Activated naive CD8-positive, alpha-beta T cell treated with anti-CD3 and anti-CD28 coated beads, Interleukin-2, amount 50 U/mL, for 24 hours (primary cell): ENCODE measurements around the gene CHAF1A.

Experiments used
- ATAC-seq: fragments of 150-1000 bp; cut with Tn5 transposase; one replicate; pipeline ENCODE4 v1.10.0; 2021
- DNase-seq: peaks from one replicate; pipeline ENCODE4 v3.0.0; 2021
- H3K27ac Mint-ChIP-seq: one replicate; pipeline ENCODE4 v1.8.0; 2021; ENCODE audit warnings: mild to moderate bottlenecking, mixed read lengths
- H3K27me3 Mint-ChIP-seq: one replicate; pipeline ENCODE4 v1.8.0; 2021; ENCODE audit warnings: mixed read lengths
- H3K36me3 Mint-ChIP-seq: one replicate; pipeline ENCODE4 v1.8.0; 2021; ENCODE audit warnings: low read depth, mixed read lengths
- H3K4me1 Mint-ChIP-seq: one replicate; pipeline ENCODE4 v1.8.0; 2021; ENCODE audit warnings: mixed read lengths
- H3K4me3 Mint-ChIP-seq: one replicate; pipeline ENCODE4 v1.8.0; 2021; ENCODE audit warnings: mild to moderate bottlenecking, moderate library complexity, mixed read lengths
- H3K9me3 Mint-ChIP-seq: one replicate; pipeline ENCODE4 v1.8.0; 2021; ENCODE audit warnings: mixed read lengths

The CHAF1A gene

DNA sequence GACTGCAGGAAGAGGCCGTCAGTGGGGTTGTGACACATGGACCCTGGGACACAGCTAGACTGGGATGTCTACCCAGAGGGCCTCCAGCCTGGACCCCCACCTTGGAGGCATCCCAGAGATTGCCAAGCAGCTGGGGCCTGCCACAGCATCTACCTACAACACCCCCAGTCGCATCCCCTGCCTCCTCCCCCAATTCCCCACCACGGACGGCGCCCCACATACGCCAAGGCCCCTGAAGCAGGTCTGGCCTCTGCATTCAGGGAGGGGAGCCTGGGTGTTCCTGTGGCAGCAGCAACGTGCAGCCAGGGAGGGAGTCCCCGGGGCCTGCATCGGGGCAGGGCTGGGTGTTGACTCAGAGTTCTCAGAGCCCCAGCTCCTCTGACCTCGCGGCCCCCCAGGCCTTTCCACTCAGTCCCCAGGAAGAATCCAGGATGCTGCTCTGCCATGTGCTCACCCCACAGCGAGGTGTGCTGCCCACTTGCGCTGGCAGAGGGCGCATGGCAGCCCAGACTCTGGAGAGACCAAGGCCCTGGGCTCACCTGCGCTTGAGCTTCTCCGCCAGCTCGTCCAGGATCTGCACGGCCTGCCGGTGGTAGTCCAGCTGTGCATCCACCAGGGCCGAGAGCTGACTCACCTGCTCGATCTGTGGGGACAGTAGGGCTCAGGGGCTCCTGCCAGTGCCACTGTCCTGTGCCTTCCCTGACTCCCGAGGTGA, 39.5 kb upstream of the CHAF1A start:
- no peak for ATAC-seq
- H3K4me3 Mint-ChIP-seq: no peak overlapping the region

DNA sequence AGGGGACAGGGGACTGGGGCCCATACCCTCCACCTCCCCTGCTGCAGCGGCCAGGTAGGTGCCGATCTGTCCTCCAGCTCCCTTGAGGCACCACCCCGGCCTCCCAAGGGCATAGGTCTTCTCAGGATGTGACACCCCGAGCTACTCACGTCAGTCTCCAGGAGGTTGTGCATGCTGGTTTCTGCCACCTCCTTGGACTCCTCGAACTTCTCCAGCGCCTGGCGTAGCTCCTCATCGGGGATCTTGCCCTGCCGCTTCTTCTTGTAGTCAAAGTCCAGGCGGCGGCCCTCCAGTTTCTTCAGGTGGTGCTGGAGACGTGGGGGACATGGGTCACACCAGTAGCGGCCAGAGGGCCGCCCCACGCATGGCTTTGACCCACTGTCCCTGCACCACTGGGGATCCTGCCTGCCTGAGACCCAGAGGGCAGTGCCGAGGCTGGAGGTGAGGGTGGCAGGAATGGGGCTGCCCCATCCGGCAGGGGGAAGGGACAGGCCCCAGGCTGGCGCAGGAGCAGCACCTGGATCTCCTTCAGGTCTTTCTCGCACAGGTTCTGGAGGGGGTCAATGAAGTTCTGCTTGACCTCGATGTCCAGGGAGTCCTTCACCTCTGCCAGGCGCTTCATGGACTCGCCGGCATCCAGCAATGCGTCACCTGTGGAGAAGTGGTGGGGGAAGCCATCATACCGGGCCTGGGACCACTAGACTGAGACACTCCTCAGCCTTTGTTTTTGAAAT, 38.7 kb upstream of the CHAF1A start:
- no peaks in the 10 kb centered on the region for H3K9me3 Mint-ChIP-seq
- ATAC-seq (no peak), DNase-seq (no peak)
- peaks cover 9% of the 10 kb centered on the region for H3K4me1 Mint-ChIP-seq
- no peak overlapping the region for H3K4me3 Mint-ChIP-seq
- peaks cover 5% of the 10 kb centered on the region for H3K36me3 Mint-ChIP-seq
- H3K27ac Mint-ChIP-seq: no peak overlapping the region
- no peaks in the 10 kb centered on the region for H3K27me3 Mint-ChIP-seq

More for the DNA sequence above, 39.5 kb upstream of the CHAF1A start:
- no peaks in the 10 kb centered on the region for H3K9me3 Mint-ChIP-seq
- H3K27me3 Mint-ChIP-seq: no peaks in the 10 kb centered on the region
- H3K36me3 Mint-ChIP-seq: peaks cover 5% of the 10 kb centered on the region
- no peak for DNase-seq
- H3K4me1 Mint-ChIP-seq: peaks cover 2% of the 10 kb centered on the region
- no peak overlapping the region for H3K27ac Mint-ChIP-seq

DNA sequence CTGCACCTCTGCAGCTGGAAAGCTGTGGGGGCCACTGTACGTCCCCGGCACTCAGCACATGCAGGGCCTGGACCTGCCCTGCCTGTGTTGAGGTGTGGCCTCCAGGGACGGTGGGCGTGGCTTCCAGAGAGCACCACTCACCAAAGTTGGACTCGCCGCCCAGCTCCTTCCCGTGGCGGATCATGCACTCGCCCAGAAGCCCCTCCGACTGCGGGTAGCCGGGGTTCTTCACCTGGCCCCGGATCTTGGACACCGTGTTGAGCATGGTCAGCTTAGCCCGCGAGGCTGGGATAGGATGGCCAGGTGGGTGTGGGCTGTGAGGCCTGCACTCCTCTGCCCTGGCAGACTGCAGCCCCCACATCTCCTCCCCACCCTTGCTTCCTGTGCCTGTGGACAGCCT, 37.1 kb upstream of the CHAF1A start:
- peaks cover 22% of the 10 kb centered on the region for H3K4me1 Mint-ChIP-seq
- H3K27me3 Mint-ChIP-seq: no peaks in the 10 kb centered on the region
- H3K36me3 Mint-ChIP-seq: peaks cover 5% of the 10 kb centered on the region
- no peak overlapping the region for H3K27ac Mint-ChIP-seq
- no peak for DNase-seq
- no peak overlapping the region for H3K4me3 Mint-ChIP-seq
- no peaks in the 10 kb centered on the region for H3K9me3 Mint-ChIP-seq
- ATAC-seq: no peak

DNA sequence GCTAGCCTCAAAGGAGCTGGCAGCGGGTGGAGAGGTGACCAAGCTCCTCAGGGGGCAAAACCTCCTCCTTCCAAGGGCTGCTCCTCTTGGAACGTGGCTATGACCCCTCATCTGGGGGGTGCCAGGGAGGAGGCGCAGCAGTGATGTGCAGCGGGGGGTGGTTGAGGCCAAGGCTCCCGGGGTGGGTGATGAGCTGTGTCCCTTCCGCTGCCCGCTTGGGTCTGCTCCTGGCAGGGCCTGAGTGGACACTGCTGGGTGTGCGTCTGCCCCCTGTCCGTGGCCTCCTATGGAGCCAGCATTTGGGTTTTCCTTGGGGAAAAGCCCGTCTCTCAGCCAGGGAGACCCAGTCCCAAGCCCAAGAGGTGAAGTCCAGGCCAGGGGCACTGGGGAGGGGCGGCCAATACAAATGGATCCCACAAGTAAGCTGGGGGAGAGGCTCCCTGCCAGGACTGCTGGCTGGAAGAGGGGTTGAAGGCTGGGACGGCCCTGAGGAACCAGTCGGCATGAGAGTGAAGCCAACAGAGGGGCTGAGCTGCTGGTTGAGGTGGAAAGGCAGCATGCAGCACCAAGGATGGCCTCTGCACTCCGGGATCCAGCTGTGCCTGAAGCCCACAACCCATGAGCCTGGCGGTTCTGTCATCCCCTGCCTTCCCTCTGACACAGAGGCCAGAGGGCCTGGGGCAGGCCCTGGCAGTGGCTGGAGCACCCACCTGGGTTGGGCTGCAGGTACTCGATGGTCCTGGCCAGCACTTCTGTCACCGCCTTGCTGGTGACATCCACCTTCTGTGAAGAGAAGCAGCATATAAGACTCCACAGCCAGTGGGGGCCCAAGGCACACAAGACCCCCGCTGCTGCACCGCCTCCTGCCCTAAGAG, 36.4 kb upstream of the CHAF1A start:
- no peaks in the 10 kb centered on the region for H3K27me3 Mint-ChIP-seq
- H3K4me1 Mint-ChIP-seq: peaks cover 29% of the 10 kb centered on the region

DNA sequence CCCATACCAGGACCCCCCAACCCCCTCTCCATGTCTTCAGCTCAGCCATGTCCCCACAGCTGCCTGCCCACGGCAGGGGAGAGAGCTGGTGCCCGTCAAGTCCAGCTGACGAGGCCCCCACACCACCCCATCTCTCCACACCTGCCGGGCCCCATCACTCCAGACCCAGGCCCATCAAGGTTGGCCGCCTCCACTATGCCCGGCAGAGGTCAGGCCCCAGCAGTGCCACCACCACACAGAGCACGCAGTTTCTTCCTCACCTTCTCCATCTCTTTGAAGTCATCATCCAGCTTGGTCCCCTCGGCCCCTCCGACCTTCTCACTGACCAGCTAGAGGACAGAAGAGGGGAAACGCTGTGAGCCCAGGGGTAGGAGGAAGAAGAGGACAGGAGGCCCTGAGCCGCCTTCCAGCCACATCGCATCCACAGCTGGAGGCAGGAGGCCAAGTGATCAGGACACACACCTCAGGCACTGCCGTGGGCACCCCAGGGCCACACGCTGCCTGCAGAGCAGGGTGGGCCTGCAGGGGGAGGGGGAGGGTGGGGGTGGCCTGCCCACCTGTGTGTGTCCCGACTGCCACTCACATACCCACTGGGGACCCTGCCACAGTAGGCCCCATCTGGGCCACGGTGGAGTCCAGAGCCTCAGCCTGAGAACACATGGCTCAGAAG, 35.6 kb upstream of the CHAF1A start:
- DNase-seq (no peak), ATAC-seq (no peak)
- Mint-ChIP-seq H3K36me3 (peaks cover 5% of the 10 kb centered on the region), H3K9me3 (no peaks in the 10 kb centered on the region), H3K4me1 (peaks cover 36% of the 10 kb centered on the region), H3K4me3 (no peak overlapping the region), H3K27ac (peak overlapping the region; percentile 22), H3K27me3 (no peaks in the 10 kb centered on the region)

More for the DNA sequence above, 36.4 kb upstream of the CHAF1A start:
- DNase-seq (no peak), ATAC-seq (no peak)
- peaks cover 5% of the 10 kb centered on the region for H3K36me3 Mint-ChIP-seq
- H3K4me3 Mint-ChIP-seq: no peak overlapping the region
- H3K9me3 Mint-ChIP-seq: no peaks in the 10 kb centered on the region
- H3K27ac Mint-ChIP-seq: peak overlapping the region; percentile 22

DNA sequence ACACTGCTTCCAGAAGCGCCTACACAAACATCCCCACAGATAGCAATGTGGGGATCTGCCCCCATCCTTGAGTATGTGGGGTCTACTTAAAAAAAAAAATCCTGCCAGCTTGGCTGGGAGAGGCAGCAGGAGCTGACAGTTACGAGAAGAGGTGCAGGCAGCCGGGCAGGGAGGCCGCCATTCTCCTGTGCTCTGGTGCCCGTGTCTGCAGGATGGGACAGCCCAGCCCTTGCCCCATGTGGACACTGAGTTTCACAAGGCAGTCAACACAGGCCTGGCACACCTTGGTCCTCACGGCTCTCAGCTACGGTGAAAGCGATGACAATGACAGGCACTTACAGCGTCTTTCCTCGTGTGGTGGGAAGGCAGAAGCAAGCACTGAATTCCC, 35.1 kb upstream of the CHAF1A start:
- Mint-ChIP-seq H3K4me3 (no peak overlapping the region), H3K36me3 (peaks cover 2% of the 10 kb centered on the region), H3K4me1 (peaks cover 40% of the 10 kb centered on the region), H3K27me3 (no peaks in the 10 kb centered on the region), H3K9me3 (no peaks in the 10 kb centered on the region), H3K27ac (no peak overlapping the region)
- DNase-seq (no peak), ATAC-seq (no peak)

DNA sequence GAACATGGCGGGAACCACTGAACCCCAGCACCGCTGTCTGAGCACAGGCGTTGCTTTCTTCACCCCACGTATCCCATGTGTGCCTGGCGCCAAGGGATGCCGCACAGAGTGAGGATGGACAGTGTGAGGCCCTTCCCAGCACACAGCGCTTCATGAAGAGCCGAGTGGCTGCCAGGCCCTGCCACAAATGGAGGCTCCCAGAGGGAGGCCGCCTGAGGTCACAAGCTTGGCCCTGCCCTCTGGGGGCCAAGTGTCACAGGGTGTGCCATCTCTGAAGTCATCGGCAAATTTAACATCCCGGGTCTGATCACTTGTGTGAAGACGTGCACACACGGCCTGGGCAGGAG, 34.7 kb upstream of the CHAF1A start:
- Mint-ChIP-seq H3K4me3 (no peak overlapping the region), H3K9me3 (no peaks in the 10 kb centered on the region), H3K27ac (peak overlapping the region; percentile 31), H3K27me3 (no peaks in the 10 kb centered on the region), H3K4me1 (peaks cover 42% of the 10 kb centered on the region), H3K36me3 (peaks cover 2% of the 10 kb centered on the region)
- ATAC-seq (no peak), DNase-seq (no peak)

DNA sequence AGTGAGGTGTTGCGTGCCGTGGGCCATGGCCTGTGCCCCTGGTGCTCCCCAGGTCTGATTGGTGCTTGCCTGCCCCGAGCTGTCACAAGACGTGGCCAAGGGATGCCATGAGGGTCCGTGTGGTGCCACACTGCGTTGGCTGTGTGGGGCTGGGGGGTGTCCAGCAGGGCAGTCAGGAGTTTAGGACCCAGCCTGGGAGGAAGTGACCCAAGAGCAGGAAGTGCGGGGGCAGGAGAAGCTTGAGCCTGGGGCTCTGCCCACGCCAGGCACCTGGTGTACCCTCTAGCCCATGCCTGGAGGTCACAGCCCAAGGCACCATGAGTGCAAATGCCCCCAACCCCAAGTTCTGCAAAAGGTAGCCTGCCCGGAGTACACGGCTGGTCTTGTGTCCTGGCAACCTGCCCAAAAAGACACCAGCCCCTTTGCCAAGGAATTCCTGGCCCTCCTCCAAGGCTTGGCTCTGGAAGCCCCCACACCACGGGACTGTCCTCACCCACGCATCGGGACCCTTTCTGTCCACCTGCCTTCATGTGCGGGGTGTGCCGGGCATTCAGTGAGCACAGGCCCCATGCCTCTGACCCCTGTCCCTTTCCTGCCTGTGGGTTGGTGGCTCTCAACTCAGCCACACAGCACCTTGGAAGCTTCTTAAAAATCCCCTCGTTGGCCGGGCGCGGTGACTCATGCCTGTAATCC, 34.2 kb upstream of the CHAF1A start:
- ATAC-seq (no peak), DNase-seq (no peak)
- H3K36me3 Mint-ChIP-seq: peaks cover 2% of the 10 kb centered on the region
- H3K4me1 Mint-ChIP-seq: peaks cover 42% of the 10 kb centered on the region
- H3K4me3 Mint-ChIP-seq: peak overlapping the region; percentile 73
- no peaks in the 10 kb centered on the region for H3K27me3 Mint-ChIP-seq
- peak overlapping the region; percentile 94 for H3K27ac Mint-ChIP-seq
- H3K9me3 Mint-ChIP-seq: no peaks in the 10 kb centered on the region

DNA sequence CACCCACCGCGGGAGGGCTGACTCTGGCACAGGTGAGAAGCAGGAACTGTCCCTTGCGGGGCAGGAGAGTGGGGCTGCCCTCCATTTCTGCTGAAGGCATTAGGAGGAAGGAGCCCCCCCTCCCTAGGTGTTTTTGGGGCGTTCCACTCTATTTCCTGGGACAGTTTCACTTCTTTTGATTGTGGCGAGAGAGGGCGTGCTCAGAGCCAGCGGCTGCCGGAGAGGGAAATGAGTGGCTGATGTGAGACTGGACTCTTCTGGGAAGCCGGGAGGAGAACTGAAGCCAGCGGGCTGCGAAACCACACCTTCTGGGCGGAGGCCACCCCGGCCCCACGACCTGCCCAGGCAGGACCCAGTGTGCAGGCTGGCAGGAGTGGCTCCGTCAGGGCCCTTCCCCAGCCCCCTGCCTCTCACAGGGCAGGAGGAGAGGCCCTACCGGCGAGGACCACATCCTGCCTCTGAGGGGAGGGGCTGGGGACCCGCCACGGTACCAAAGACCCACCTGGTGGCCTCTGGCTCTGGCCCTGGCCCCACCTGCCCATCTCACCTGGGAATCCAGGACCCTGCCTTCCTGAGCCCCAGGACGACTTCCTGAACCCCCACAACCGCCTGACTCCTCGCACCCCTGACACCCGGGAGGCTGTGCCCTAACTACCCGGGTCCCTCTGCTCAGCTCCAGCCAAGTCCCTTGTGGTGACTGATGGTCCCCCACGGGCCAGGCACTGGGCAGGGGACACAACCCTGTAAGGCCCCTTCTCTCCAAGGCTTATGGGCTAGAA, 33.1 kb upstream of the CHAF1A start:
- no peaks in the 10 kb centered on the region for H3K9me3 Mint-ChIP-seq
- H3K36me3 Mint-ChIP-seq: no peaks in the 10 kb centered on the region
- peak; percentile 75 for DNase-seq
- H3K27ac Mint-ChIP-seq: peak overlapping the region; percentile 94
- peak overlapping the region; percentile 73 for H3K4me3 Mint-ChIP-seq
- peaks cover 47% of the 10 kb centered on the region for H3K4me1 Mint-ChIP-seq
- peak; percentile 67 for ATAC-seq
- H3K27me3 Mint-ChIP-seq: no peaks in the 10 kb centered on the region

DNA sequence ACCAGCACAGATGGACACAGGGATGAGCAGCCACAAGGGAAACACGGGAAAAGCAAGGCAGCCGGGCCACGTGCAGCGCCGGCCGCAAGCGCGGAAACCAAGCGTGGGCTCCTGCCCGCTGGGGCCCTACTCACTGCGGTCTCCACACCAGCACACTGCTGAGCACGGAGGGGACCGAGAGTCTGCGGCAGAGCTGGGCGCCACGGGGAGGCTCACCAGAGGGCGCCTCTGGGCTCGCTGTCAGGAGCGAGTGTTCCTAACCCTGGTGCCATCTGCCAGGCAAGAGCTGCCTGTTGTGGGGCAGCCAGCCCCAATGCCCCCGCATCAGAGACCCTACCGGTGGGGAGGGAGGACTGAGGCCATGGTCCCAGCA, 32.6 kb upstream of the CHAF1A start:
- Mint-ChIP-seq H3K4me1 (peaks cover 47% of the 10 kb centered on the region), H3K27me3 (no peaks in the 10 kb centered on the region), H3K9me3 (no peaks in the 10 kb centered on the region)

DNA sequence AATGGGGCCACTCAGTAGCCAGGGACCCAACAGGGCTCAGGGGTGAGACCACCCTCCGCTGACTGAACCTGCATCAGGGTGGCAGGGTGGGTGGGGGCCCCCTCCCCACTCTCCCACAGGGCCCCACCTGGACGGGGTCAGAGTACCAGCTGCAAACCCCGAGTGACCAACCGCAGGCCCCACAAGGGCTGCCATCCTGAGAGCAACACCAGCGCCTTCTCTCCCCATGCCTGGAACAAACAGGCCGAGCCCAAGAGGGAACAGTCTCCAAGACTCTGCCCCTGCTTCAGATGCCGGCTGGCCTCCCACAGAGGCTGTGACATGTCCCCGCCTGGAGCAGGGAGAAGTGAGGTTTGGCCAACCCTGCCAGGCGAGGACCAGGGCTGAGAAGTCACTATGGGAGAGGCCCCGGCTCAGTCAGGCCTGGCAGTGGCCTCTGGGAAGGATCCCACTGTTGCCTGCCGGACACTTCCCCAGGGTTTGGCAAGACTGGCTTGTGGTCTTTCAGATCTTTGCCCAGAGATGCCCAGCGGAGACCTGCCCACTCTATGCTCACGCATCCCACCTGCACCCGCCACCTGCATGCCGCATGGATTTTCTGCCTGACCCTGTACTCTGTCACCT, 31.9 kb upstream of the CHAF1A start:
- no peaks in the 10 kb centered on the region for H3K9me3 Mint-ChIP-seq
- H3K36me3 Mint-ChIP-seq: no peaks in the 10 kb centered on the region
- H3K4me1 Mint-ChIP-seq: peaks cover 49% of the 10 kb centered on the region
- no peak for DNase-seq
- peak overlapping the region; percentile 29 for H3K4me3 Mint-ChIP-seq
- no peak overlapping the region for H3K27ac Mint-ChIP-seq
- H3K27me3 Mint-ChIP-seq: no peaks in the 10 kb centered on the region
- no peak for ATAC-seq

More for the DNA sequence above, 32.6 kb upstream of the CHAF1A start:
- peak overlapping the region; percentile 73 for H3K4me3 Mint-ChIP-seq
- no peaks in the 10 kb centered on the region for H3K36me3 Mint-ChIP-seq
- peak; percentile 86 for DNase-seq
- peak; percentile 84 for ATAC-seq
- H3K27ac Mint-ChIP-seq: peak overlapping the region; percentile 94

DNA sequence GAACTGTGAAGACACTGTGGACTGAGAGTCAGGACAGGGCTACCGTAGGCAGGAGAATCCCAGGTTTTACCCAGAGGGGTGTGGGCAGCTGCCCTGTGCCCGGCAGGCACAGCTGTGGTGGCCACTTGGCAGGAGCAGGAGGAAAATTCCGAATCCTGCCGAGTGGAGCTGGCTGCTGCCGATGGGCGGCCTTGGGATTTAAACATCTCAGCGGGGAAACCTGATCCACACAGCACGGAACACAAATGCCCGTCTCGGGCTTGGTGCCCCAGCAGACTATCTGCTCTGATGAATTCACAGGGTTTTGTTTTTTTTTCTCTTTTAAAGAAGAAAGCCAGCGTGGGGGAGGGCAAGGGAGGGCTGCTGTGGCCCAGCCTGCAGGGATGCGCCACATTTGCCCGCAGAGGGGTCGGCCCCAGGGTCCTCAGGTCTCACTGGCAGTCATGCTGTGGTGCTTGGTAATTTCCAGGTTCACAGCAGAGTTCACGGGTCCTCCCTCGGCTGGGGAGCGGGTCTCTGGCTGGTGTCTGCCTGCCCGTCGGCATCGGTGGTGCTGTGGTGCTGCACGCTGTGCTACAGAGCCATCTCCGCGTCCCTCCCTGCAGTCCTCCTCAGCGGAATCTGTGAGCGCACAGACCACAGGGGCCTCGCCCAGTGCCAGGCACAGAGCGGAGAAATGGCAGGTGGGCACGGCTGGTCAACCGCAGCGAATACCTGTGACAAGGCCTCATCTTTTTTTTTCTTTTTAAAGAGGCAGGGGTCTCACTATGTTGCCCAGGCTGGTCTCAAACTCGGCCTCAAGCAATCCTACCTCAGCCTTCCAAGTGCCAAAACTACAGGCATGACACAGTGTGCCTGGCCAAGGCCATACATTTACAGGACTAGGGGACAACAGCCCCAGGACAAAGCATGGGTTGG, 30.9 kb upstream of the CHAF1A start:
- no peak for DNase-seq
- no peak overlapping the region for H3K27ac Mint-ChIP-seq
- ATAC-seq: no peak
- peaks cover 59% of the 10 kb centered on the region for H3K4me1 Mint-ChIP-seq
- H3K36me3 Mint-ChIP-seq: peaks cover 2% of the 10 kb centered on the region
- peak overlapping the region; percentile 29 for H3K4me3 Mint-ChIP-seq
- H3K9me3 Mint-ChIP-seq: no peaks in the 10 kb centered on the region
- H3K27me3 Mint-ChIP-seq: no peaks in the 10 kb centered on the region
